Endothelial cell of umbilical vein (primary cell): ENCODE results near the gene VSX2.

Source experiments
- EZH2 ChIP-seq: IDR thresholded peaks from 2 replicates; pipeline ENCODE4 v1.6.1; 2012; ENCODE audit warnings: borderline replicate concordance, low read depth, mild to moderate bottlenecking, moderate library complexity, low read length, inconsistent platforms; ENCODE audit not compliant: severe bottlenecking
- TF ChIP-seq, protein P1 (sequence below), 2 donors: IDR thresholded peaks; 1 replicate in 1 of 2; 2 replicates in 1 of 2; pipeline ENCODE4 v1.5.1; 2011; ENCODE audit warnings: low read length in 2 of 2, mild to moderate bottlenecking in 2 of 2, moderate library complexity in 2 of 2, control low read depth in 1 of 2, inconsistent platforms in 1 of 2, low read depth in 1 of 2; ENCODE audit not compliant: insufficient read depth in 1 of 2; ENCODE audit errors: extremely low read depth in 1 of 2

DNA sequence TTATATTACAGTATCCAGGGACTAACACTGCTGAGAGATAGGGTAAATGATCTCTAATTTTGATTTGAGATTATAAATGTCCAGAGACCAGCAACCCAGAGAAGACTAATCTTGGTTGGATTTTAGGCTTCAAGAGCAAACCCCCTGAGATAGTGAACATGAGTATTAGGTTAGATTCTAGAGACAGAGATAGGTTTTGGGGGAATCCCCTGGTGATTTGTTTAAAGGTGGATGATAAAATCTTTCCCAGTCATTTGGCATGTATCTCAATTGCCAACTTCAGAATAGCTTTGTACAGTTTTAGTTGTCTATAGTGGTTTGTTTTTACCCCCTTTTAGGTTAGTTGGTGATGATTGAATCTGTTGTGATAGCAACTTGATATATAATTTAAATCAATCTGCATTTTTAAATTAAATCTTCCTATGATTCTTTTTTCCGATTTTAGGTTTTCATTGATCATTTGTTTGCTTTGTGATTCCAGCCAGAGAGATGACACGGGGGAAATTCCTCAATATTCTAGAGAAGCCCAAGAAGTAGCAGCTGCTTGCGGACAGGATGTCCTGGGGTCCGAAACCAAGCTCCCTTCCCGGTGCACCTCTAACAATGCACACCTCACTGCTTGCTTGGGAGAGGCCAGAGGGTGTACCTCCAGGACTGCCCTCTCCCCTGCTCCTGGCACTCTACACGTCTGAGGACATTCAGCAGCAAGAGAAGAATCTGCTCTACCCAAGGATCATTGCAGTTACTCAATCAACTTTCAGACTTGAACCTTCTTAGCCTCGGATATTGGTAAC is 40.6 kb upstream of the VSX2 start:
- TF ChIP-seq, protein P1, sequence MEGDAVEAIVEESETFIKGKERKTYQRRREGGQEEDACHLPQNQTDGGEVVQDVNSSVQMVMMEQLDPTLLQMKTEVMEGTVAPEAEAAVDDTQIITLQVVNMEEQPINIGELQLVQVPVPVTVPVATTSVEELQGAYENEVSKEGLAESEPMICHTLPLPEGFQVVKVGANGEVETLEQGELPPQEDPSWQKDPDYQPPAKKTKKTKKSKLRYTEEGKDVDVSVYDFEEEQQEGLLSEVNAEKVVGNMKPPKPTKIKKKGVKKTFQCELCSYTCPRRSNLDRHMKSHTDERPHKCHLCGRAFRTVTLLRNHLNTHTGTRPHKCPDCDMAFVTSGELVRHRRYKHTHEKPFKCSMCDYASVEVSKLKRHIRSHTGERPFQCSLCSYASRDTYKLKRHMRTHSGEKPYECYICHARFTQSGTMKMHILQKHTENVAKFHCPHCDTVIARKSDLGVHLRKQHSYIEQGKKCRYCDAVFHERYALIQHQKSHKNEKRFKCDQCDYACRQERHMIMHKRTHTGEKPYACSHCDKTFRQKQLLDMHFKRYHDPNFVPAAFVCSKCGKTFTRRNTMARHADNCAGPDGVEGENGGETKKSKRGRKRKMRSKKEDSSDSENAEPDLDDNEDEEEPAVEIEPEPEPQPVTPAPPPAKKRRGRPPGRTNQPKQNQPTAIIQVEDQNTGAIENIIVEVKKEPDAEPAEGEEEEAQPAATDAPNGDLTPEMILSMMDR (IDR thresholded peaks at IDR 0.05; ENCODE audit: extremely low read depth in 1 of 2, insufficient read depth in 1 of 2, low read depth in 1 of 2, low read length in 2 of 2), result no peak
- TF ChIP-seq EZH2, result no peak
